ENCODE results near the gene ERN1. TPM values are rescaled to one million over a fixed set of nuclear protein-coding genes. Genes with fewer than 3 reads are reported as not detected.
"Not testable (repeated sequence)": the region's sequence is repeated elsewhere in the genome, so short reads cannot be mapped to it uniquely, and the experiment has no call there.

ERN1 gene
- total RNA-seq (10 to 100 TPM; 34.5 to 65.4 (median 47.2) TPM), polyA plus RNA-seq (1 to 10 TPM; 3.1 to 6.2 (median 3.7) TPM)
- long read RNA-seq, donor 1, partial matches to known transcripts = 0 of 3 reads
- long read RNA-seq, donor 1, other reads (novel, unspliced or antisense) = 0 of 3 reads
- long read RNA-seq, donor 2, partial matches to known transcripts = 0 of 3 reads
- long read RNA-seq, donor 2, other reads (novel, unspliced or antisense) = 0 of 3 reads

DNA sequence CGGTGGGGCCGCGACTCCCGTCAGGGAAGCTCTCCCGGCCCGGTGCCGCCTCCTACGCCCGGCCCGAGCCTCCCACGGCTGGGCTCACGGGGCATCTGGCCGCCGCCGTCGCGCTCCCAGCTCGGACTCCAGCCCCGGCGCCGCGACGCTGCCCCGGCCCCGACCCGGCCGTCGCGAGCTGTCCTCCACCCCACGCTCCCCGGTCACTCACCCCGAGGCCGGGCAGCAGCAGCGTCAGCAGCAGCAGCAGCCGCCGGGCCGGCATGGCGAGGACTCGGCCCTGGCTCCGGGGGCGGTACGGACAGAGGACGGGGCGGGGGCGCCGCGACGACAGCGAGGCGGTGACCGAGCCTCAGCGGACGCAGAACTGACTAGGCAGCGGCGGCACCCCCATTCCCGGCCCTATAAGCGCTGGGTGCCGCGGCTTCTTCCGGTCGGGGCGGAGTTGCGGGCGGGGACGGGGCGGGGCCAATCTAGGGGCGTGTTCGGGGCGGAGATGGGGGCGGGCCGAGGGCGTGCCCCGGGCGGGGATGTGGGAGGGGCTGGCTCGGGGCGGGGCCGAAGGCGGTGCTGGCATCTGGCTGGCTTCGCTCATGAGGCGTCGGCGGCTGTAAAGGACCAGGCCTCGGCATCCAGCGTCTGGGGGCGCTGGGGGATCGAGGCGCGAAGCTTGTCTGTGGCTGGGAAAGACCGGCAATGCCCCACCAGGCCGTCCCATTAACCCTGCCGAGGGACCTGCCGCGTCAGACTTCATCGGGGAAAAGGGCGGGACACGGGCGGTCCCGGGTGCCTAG, at the start of gene ERN1:
TSS of gene ERN1 (minus strand) at position 380 of the 794 bp plus-strand sequence. CDS start at position 265, 115 bp downstream.
- peak; percentile 99 for DNase-seq
- H3K36me3 ChIP-seq = no peaks in the 10 kb centered on the region
- intact Hi-C loops (cut with DNase I; ENCODE audit: low total_unique reads) = loop anchor here (5.0 kb wide), 2 partner anchors 98 to 218 kb away; partner anchors contain the start of gene CSHL1
- TF ChIP-seq, protein P1, sequence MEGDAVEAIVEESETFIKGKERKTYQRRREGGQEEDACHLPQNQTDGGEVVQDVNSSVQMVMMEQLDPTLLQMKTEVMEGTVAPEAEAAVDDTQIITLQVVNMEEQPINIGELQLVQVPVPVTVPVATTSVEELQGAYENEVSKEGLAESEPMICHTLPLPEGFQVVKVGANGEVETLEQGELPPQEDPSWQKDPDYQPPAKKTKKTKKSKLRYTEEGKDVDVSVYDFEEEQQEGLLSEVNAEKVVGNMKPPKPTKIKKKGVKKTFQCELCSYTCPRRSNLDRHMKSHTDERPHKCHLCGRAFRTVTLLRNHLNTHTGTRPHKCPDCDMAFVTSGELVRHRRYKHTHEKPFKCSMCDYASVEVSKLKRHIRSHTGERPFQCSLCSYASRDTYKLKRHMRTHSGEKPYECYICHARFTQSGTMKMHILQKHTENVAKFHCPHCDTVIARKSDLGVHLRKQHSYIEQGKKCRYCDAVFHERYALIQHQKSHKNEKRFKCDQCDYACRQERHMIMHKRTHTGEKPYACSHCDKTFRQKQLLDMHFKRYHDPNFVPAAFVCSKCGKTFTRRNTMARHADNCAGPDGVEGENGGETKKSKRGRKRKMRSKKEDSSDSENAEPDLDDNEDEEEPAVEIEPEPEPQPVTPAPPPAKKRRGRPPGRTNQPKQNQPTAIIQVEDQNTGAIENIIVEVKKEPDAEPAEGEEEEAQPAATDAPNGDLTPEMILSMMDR (IDR thresholded peaks at IDR 0.05 in 8 of 11, conservative IDR thresholded peaks at IDR 0.05 in 3 of 11) = peak in 2 of 11 experiments; percentile 6 to 31
- TF ChIP-seq POLR2AphosphoS5 (IDR thresholded peaks at IDR 0.05) = peak; percentile 98
- TF ChIP-seq POLR2A (IDR thresholded peaks at IDR 0.05) = peak; percentile 67 to 87 (median 87)
- no peaks in the 10 kb centered on the region for H3K27me3 ChIP-seq (replicated peaks in 1 of 7)
- H3K27ac ChIP-seq = peak within 1 kb of the TSS; percentile 95 to 99 (median 97)
- peaks cover 18 to 78% (median 52%) of the 10 kb centered on the region in 6 donors for H3K4me1 ChIP-seq
- 0 to 1% (median 1%) methylated on average over 22 to 98 of the region's 98 CpGs for WGBS, 5 donors
- no peaks in the 10 kb centered on the region for H3K9me3 ChIP-seq
- H3K4me3 ChIP-seq = peak within 1 kb of the TSS; percentile 60 to 92 (median 72)

DNA sequence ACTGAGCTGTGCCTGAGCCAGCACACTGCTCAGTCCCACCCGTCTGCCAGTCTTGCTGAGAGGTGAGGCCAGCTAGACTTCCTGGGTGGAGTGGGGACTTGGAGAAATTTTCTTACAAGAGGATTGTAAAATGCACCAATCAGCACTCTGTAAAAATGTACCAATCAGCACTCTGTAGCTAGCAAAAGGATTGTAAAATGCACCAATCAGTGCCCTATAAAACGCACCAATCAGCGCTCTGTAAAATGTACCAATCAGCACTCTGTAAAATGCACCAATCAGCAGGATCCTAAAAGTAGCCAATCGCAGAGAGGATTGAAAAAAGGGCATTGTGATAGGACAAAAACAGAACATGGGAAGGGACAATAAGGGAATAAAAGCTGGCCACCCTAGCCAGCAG, 49.1 kb upstream of the ERN1 start:
- H3K4me1 ChIP-seq = peaks cover 0 to 46% (median 13%) of the 10 kb centered on the region in 6 donors
- H3K36me3 ChIP-seq = peaks cover 0 to 45% (median 2%) of the 10 kb centered on the region in 6 donors
- H3K9me3 ChIP-seq; DNase-seq; H3K27me3 ChIP-seq (replicated peaks in 1 of 7); intact Hi-C loops (cut with DNase I; ENCODE audit: low total_unique reads); H3K4me3 ChIP-seq: not testable (repeated sequence)
- H3K27ac ChIP-seq = peak overlapping the region in 3 of 8 donors; percentile 2 to 81 (median 79)
- 35 to 77% (median 47%) methylated on average over 3 to 4 of the region's 4 CpGs for WGBS, 5 donors

DNA sequence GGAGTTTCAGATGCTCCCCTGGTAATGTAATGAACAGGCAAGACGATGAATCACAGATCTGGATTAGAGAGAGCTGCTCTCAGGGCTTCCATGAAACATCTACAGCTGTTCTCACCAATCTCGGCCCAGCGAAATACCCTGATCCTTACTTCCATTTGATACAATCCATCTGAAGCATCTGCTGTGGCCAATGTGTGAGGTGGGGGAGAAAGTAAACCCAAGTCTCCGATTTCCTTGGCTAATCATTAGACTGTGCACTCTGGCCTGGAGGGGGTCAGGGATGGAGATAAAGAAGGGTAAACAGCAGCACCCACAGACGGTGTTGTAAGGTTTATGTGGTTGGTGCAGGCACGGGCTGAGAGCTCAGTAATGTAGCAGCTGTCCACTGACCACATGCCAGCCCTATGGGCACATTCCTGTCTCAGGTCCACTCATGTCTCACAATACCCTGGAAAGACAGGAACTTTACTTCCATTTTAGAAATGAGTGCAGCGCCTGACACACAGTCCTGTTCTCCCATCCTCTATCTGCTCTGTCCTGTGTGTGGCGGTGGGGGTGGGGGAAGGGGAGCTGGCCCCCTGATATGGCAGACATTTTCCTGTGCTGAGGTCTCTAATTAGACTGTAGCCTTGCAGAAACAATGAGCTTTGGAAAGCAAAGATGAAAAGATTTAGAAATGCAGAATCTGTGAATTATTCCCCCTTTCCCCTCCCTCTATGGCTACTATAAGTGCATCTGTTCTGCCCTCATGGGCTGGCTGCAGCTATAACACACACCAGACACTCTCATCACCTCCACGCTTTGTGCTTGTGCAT, 48.3 kb upstream of the ERN1 start:
- Histone ChIP-seq H3K4me1 (peaks cover 0 to 53% (median 13%) of the 10 kb centered on the region in 6 donors), H3K36me3 (peaks cover 0 to 45% (median 2%) of the 10 kb centered on the region in 6 donors), H3K27ac (peak overlapping the region in 3 of 8 donors; percentile 2 to 80 (median 79)), H3K4me3 (no peak overlapping the region), H3K27me3 (replicated peaks in 1 of 7) (no peaks in the 10 kb centered on the region), H3K9me3 (no peaks in the 10 kb centered on the region)
- TF ChIP-seq, protein P1 (IDR thresholded peaks at IDR 0.05 in 8 of 11, conservative IDR thresholded peaks at IDR 0.05 in 3 of 11) = no peak
- TF ChIP-seq POLR2AphosphoS5 (IDR thresholded peaks at IDR 0.05) = no peak
- TF ChIP-seq POLR2A (IDR thresholded peaks at IDR 0.05) = no peak
- intact Hi-C loops (cut with DNase I; ENCODE audit: low total_unique reads) = no loop called here
- no peak for DNase-seq
- 73 to 83% (median 77%) methylated on average over 9 of the region's 9 CpGs for WGBS, 5 donors

DNA sequence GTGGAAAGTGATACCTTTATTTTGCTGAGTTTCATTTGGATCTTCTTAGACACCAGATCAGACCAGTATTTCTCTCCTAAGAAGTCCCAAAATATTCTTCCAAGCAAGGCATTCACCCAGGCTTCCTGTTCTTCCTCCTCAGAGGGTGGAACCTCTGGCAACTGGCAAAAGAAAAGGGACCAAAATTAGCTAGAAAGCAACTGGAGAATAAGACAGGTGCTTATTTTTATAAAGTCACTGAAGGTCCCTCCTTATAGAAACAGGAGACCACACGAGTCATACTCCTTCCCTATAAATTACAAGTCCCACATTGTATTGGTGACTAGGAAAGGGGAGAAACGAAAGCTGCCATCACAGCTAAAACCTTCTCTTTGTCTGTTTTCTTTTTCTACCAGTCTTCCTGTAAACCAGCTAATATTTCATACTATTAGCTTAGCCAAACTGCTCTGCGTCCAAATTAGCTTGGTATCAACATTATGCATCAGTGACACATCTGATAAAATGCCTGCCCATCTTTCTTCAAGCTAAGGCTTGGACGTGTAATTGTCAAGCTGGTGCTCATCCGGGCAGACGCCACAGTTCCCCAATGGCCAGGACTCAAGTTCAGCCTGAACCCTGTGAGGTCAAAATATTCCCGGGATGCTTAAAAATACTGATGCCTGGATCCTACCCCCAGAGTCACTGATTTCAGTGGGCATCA, 47.5 kb upstream of the ERN1 start:
- intact Hi-C loops (cut with DNase I; ENCODE audit: low total_unique reads) = no loop called here
- peak overlapping the region in 1 of 8 donors; percentile 80 for H3K27ac ChIP-seq
- 85 to 95% (median 90%) methylated on average over 7 of the region's 7 CpGs for WGBS, 5 donors

More for the DNA sequence above, 47.5 kb upstream of the ERN1 start:
- H3K36me3 ChIP-seq = peaks cover 0 to 50% (median 2%) of the 10 kb centered on the region in 6 donors
- no peak for DNase-seq
- no peaks in the 10 kb centered on the region for H3K27me3 ChIP-seq (replicated peaks in 1 of 7)
- peaks cover 0 to 56% (median 13%) of the 10 kb centered on the region in 6 donors for H3K4me1 ChIP-seq
- TF ChIP-seq POLR2AphosphoS5 (IDR thresholded peaks at IDR 0.05) (no peak), POLR2A (IDR thresholded peaks at IDR 0.05) (no peak)
- TF ChIP-seq, protein P1 (IDR thresholded peaks at IDR 0.05 in 8 of 11, conservative IDR thresholded peaks at IDR 0.05 in 3 of 11) = no peak
- no peak overlapping the region for H3K4me3 ChIP-seq
- no peaks in the 10 kb centered on the region for H3K9me3 ChIP-seq
